NCI-H2107 treated with DMSO at 0.1 percent for 48 hours (cell line): ENCODE measurements around the gene EZH2.

ENCODE experiments used
- DNase-seq: peaks from one replicate; lab custom pipeline; 2025; ENCODE audit not compliant: unreplicated experiment; lab: John Stamatoyannopoulos, UW

EZH2 gene

DNA sequence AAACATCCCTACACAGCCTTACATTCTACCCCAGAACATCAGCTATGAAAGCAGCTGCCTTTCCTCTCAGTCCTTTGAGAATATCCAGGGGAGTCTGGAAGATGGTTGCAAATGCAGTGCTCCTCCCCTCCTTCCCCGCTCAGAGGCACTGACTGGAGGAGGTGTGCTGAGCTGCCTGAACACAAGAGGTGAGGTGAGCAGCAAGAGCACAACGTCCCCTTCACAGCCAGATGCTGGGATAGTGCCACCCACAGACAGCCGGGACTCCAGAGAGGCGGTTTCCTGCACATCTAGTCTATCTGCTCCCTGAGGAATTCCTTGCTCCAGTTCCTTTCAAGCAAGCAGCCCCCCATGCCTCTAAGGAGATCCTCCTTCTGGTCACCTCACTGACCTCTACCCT lies 74.2 kb downstream of the EZH2 start:
- DNase-seq: no peak

DNA sequence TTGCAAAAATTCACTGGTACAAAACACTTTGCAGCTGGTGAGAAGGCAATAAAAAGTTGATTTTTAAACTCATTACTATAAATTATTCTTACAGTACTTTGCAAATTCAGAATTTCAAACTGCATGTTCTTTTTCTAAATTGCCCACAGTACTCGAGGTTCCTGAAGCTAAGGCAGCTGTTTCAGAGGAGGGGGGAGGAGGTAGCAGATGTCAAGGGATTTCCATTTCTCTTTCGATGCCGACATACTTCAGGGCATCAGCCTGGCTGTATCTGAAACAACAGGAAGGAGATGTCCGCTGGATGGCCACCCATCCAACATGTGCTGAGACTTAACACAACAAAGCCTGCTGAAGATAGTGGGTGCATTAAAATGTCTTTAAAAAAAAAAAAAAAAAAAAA lies 76.7 kb downstream of the EZH2 start:
- no peak for DNase-seq

DNA sequence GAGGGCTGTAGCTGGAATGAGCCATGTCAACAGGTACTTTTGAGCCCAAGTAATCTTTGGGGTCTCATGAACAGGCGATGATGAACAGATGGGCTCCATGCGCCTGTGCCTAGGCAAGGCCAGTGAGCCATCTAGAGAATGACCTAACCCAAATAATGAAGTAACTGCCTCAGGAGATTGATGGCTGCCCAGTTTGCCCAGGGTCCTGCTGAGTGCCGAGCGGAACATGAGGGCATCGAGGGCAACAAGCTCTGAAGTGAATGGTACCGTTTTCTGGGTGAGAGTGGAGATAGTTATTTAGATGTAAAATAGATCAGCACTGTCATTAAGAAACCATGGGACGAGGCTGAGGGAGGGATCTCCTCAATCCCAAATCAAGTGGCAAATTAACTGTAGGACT lies 77.9 kb downstream of the EZH2 start:
- no peak for DNase-seq

DNA sequence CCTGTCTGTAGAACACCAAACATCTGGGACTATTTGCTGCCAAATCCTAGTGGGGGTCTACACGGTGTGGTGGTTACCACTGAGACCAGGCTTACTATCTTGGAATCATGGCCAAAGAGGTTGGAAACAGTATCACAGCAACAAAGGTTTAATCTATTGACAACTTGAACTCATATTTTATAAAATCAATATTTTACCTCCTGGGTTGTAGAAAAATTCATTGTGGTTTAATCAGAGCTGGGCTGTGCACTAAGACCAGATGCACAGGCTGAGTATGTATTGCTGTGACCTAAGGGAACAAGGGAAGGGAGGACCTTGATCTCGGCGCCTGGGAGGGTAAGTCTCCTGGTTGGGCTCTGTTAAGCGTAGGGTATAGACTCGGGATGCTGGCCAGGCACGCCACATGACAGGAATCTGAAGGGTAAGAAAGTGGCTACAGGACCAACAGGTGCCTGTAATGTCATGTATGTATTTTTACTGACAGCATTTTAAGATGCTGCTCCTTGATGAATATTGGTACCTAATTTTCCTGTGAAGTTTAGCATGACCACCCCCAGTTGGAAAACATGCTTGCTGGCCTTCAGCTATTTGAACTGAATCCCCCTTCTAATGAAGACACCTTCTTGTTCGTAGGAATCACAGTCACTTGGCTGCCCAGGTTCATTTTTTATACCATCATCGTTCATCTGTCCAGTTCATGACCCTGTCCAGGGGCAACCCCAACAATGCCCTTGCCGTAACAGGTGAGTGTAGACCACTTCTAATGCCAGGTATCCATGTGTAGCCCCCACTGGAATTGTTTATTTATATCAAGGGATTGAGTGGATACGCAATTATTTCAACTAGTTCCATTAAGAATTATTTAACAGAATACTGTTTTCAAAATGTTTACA lies 79.5 kb downstream of the EZH2 start:
- no peak for DNase-seq

DNA sequence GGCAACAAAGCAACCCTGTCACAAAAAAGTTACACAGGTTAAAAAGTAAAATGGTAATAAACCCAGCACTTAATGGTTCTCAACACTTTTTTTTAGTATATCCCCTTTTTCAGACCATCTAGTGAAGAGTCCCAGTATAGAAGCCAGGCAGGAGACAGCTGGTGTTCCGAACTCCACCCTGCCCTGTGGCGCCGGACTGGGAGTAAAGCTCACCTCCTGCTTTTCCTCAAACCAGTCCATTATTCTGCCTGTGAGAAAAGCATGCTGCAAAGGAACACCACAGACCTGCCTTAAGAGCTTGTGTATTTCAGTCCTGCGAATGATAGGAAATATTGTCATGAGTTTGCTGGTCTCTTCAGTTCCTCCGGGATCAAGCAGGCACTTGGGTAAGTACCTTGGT lies 81.0 kb downstream of the EZH2 start:
- no peak for DNase-seq

DNA sequence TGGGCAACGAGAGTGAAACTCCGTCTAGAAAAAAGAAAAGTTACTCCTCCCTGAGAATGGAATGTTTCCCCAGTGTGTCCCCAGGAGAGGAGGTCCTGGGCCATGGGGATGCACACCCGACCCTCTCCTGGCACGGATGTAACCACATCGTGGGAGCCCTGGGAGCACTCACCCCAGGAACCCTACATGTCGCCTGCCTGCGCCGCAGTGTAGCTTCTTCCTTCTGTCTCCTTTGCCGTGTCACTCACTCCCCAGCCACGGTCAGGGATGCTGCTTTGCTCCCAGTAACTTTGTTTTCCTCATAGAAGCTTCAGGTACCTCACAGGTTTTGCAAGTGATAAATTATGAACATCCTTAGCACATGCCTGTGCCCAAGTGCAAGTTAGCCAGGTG lies 82.0 kb downstream of the EZH2 start:
- no peak for DNase-seq

DNA sequence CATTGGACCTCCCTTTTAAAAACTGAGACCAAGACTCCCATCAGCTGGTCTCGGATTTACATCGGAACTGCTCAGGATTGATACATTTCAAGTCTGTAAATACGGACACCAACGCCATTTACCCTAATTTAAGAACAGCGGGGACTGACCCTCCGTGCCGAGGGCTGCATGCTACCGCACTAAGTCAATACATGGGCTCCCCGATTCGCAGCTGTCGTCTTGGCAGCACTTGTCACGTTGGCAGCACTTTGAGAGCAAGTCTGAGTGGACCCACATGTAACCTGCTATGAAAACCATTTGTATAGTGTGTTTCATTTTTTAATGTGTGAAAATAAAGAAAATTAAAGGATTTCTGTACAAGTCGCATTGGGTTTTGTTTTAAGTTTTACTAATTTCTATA lies 83.4 kb downstream of the EZH2 start:
- no peak for DNase-seq

DNA sequence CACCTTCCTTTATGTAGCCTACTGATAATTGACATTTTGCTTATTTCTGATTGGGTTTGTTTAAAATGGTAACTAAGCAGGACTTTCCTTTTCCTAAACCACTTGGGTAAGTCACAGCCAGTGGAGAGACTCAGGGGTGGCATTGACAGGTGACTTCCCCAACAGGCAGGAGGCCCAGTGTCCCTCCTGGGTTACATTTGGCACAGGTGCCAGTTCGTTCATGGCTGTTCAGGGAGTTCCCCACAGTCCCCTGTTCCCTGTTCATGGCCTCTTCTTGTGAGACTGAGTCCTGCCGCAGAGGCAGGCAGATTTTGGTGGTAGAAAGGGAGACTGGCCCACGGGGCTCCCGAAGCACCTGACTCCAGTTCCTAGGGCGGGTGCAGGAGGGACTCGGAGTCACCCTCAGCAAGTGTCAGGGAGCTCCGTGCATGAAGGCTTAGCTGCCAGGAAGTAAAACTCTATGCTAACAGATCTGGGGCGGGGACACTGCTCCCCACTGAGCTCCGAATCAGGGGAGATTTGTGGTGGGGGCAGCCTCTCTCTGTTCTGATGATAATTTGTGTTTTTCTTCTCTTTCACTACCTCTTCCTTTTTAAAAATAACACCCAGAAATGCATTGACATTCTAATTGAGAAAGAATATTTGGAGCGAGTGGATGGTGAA lies 84.1 kb downstream of the EZH2 start:
- DNase-seq: no peak

DNA sequence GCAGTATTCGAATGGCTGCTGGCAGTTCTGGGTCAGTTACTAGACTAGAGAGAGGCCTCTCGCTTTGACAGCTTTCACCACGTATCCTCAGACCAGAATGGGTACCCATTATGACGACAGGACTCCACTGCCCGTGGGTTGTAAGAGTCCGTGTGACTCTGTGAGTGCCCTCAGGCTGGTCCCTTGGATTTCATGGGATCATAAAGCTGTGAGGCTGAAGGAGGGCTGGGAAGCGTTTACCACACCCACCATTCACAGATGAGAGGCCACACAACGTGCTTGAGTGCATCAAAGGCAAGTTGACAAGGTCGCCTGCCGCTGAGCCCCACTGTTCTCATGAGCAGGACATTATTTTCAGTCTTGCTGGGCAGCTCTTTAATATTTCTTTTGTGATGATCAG lies 87.2 kb downstream of the EZH2 start:
- no peak for DNase-seq

DNA sequence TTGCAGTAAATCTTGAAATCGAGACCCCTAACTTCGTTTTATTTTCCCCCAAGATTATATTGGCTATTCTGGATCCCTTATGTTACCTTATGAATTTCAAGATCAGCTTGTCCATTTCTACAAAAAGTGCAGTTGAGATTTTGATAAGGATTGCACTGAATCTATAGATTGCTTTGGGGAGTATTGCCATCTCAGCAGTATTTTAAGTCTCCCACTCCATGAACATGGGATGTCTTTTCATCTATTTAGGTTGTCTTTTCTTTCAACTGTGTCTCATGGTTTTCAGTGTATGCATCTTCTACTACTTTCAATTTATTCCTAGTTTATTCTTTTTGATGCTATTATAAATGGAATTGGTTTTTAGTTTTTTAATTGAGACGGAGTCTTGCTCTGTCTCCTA lies 89.6 kb downstream of the EZH2 start:
- no peak for DNase-seq

DNA sequence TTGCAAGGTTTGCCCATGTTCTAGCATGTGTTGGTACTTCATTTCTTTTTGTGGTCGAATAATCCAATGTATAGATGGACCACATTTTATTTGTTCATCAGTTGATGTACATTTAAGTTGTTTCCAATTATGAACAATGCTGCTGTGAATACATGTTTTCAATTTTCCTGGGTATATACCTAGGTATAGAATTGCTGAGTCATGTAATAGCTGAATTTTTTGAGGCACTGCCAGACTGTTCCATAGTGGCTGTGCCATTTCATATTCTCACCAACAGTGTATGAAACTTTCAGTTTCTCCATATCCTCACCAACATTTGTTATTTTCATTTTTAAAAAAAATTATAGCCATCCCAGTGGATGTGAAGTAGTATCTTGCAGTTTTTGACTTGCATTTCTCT lies 90.5 kb downstream of the EZH2 start:
- DNase-seq: no peak

DNA sequence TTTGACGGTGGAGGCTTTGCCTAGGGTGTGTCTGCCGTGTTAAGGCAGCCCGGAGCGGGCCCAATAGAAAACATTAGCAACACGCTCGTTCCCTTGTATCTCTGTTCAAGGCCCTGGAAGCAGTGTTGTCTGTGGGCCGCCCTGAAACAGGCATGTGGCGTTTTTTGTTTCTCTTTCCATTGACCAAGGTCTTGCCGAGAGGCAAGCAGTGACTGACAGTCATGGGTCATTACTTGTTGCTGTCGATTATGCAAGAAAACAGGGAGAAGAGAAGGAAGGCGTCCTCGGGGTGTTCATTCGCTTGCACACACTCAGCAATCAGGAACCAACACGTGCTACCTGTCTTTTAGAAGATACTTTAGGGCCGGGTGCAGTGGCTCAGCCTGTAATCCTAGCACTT lies 92.5 kb downstream of the EZH2 start:
- DNase-seq: no peak

DNA sequence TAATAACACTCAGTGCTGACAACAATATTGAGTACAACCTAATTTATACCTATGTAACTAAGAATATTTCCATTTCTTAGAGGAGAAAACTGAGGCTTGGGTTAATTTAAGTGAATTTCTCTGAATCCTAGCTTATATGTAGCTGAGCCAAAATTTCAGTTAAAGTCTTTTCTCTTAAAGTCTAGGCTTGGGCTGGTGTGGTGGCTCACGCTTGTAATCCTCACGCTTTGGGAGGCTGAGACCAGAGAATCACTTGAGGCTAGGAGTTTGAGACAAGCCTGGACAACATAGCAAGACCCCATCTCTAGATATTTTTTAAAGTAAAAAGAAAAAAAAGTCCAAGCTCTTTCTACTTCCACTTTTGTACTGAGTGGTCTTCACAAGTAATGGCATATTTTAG lies 93.2 kb downstream of the EZH2 start:
- no peak for DNase-seq

DNA sequence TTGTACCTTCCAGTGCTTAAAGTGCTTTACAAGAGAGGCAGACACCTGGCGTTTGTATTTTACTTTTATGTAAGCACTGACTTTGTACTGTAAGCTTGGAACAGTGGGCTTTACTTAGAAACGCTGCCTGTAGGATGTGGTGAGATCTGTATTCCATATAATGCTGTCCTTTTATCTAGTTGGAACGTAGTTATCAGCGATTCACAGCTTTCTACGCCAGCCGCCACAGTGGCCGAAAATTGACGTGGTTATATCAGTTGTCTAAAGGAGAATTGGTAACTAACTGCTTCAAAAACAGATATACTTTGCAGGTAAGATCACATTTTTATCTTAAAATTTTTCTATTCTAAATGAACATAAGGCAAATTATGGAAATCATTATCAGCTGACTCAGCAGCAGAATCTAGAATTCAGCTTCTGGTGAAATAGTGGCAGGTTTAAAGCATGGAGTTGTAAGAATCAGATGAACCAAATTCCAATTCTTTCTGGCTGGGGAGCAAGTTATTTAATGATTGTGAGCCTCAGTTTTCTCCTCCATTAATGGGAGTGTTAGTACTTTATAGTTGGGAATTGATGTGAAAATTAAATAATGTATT lies 93.9 kb downstream of the EZH2 start:
- DNase-seq: no peak

DNA sequence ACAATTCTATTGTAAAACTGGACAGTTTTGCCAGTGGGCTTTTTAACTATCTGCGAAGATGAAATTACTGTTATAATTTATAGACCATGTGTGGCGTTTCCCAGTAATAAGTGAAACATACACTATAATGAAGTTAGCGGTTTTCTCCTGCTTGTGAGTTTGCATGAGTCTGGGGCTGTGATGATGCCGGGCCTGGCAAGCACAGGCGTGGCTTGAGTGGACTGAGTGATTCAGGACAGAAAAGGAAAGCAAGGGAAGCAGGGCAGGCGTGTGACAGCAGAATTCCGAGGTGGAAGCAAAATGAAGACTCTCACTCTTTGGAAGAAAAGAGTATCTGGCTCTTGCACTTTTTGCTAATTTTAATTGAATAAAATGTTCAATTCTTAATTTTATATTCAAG lies 94.9 kb downstream of the EZH2 start:
- DNase-seq: no peak

DNA sequence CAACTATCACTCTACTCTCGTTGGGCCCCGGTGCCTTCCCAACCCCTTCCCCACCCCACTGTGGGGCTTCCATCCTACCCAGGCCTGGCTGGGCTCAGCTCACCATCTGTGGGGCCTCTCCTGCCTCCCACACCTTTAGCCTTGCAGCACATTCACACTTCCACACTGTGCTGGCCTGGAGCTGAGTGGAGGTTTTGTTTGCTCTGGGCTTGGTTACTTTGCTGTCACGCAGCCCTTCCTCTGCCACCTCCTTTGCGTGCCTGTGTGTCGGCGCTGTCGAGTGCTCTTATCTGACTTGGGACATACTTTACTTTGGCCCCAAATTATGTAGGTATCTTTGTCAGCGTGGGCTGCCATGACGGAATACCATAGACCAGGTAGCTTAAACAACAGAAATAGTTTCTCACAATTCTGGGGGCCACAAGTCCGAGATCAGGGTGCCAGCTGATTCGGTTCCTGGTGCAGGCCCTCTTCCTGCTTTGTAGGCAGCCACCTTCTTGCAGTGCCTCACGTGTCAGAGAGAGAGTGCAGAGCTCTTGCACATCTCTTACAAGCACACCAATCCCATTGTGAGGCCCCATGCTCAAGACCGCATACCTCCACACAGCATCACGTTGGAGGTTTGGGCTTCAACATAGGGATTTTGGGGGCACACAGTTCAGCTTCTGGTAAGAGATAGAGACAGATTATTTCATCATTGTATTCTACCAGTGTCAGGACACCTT lies 96.4 kb downstream of the EZH2 start:
- DNase-seq: no peak

DNA sequence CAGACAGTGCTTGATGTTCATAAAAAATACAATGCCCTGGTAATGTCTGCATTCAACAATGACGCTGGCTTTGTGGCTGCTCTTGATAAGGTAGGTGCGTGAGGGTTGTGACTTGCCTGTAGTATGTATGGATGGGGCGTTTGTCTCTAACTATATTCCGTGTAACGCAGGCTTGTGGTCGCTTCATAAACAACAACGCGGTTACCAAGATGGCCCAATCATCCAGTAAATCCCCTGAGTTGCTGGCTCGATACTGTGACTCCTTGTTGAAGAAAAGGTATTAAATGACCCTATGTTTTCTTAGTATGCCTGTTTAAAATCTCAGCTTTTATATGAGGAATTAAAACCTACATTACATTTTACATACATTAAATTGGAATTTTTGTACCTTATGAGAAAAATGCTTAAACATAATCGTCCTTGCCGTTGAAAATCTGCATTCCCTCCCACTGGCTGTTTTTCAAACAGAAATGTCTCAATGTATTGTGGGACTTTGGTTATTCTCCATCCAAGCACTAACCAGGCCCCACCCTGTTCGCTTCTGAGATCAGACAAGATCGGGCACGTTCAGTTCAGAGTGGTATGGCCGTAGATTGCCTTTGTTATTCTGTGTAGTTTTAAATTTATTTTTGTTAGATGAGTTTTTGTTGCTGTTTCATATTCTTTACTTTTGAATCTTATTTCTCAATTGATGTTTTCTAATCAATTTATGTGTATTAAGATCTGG lies 100.1 kb downstream of the EZH2 start:
- DNase-seq: no peak

DNA sequence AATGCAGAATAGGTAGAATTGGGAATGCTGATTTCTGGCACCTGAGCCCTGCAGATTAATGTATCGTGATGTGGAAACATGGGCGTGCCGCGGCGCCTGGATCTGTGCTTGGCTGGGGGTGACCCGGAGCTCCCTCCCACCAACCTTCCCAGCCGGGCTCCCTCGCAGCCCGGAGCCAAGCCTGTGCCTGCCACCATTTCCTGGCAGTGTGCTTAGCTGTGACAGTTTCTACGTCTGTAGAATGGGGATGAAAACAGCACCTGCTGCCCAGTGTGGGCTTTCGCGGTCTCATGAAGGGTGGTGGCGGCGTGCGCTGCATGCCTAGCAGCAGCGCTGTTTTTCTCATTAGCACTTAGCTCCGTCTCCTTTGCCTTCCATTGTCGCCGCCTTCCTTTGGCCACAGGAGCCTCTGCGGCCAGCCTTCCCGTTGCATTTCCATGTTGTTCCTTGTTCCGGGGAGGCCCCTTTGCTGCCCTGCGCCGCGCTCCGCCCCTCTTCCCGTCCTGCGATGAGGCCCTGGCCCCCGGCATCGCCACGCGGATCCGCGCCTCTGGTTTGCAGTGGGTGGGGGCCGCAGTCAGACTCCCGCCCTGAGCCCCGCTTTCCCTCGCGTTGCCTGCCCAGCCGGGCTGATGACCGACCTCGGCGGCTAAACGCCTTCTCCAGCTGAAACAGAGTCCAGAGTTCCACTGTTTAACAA lies 101.2 kb downstream of the EZH2 start:
- DNase-seq: no peak

DNA sequence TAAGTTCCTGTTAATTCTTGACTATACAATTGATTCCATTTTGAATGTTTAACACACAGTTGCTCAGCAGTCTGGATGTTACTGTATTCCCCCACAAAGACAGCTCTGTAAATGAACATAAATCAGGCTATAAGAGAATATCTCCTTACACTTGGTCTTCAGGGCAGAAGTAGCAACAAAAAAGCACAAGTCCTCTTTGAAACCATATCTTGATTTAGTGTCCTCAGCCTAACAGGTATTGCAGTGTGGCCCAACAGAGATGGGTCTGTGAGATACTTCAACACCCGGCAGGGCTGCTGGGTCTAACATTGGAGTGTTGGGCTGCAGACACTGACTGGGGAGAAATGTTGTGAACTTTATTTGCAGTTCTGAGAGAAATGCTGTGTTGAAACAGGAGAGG lies 109.6 kb downstream of the EZH2 start:
- no peak for DNase-seq

DNA sequence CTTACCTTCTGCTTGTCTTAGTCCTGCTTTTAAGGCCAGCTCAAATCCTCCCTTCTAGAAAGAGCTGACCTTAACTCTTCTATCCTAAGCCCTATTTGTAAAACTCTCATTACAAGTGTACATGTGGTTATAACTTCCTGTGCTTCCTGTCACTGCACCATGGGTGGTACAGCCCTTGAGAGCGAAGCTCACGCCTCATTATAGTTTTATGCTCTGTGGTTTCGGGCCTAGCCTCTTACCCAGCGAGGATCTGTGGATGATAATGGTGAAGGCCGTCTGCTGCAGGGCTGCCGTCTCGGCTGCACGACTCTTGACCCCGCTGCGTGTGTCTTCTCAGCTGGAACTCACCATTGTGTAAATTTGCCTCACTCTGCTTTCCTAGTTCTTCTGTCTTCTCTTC lies 110.8 kb downstream of the EZH2 start:
- peak; percentile 82 for DNase-seq
